Osteoblast (primary cell): Measurements from ENCODE around the gene ACOT9. TPM values are rescaled to one million over a fixed set of nuclear protein-coding genes. Genes with fewer than 3 reads are reported as not detected.

Experiments
- DNase-seq: peaks from one replicate; pipeline ENCODE4 v3.0.0; 2011; ENCODE audit warnings: low spot score, mixed read lengths; ENCODE audit not compliant: insufficient read length; ENCODE audit errors: missing footprints
- H2AFZ ChIP-seq: 2 replicates; pipeline ENCODE4 v1.6.0; 2011; ENCODE audit warnings: mild to moderate bottlenecking, low read length
- H3K27ac ChIP-seq: 2 replicates; pipeline ENCODE4 v1.5.1; 2011; ENCODE audit warnings: mild to moderate bottlenecking, low read depth, low read length, moderate library complexity
- H3K27me3 ChIP-seq: 2 replicates; pipeline ENCODE4 v1.6.0; 2012; ENCODE audit warnings: mild to moderate bottlenecking, control low read depth, inconsistent platforms, low read length, moderate library complexity; ENCODE audit not compliant: insufficient read depth
- H3K36me3 ChIP-seq: 2 replicates; pipeline ENCODE4 v1.5.1; 2011; ENCODE audit warnings: mild to moderate bottlenecking, low read length, control low read depth, moderate library complexity; ENCODE audit not compliant: insufficient read depth
- H3K4me1 ChIP-seq: 2 replicates; pipeline ENCODE4 v1.5.1; 2011; ENCODE audit warnings: mild to moderate bottlenecking, low read length, control low read depth, moderate library complexity; ENCODE audit not compliant: insufficient read depth
- H3K4me2 ChIP-seq: 2 replicates; pipeline ENCODE4 v1.6.0; 2011; ENCODE audit warnings: mild to moderate bottlenecking, low read length; ENCODE audit not compliant: insufficient read depth
- H3K4me3 ChIP-seq: fragments of 200-600 bp; sonication (generic); 3 replicates; pipeline ENCODE4 v1.5.1; 2012; ENCODE audit warnings: mild to moderate bottlenecking, low read length, inconsistent platforms; ENCODE audit not compliant: insufficient read depth
- H3K79me2 ChIP-seq: 2 replicates; pipeline ENCODE4 v1.6.0; 2012; ENCODE audit warnings: mild to moderate bottlenecking, low read length, control low read depth, inconsistent platforms; ENCODE audit not compliant: insufficient read depth
- H3K9me3 ChIP-seq: 2 replicates; pipeline ENCODE4 v1.5.1; 2011; ENCODE audit warnings: low read depth, low read length, control low read depth
- H4K20me1 ChIP-seq: 2 replicates; pipeline ENCODE4 v1.6.0; 2012; ENCODE audit warnings: mild to moderate bottlenecking, low read length, control low read depth; ENCODE audit not compliant: insufficient read depth
- CTCF ChIP-seq: IDR thresholded peaks from 2 replicates; pipeline ENCODE4 v1.5.1; 2011; ENCODE audit warnings: mild to moderate bottlenecking, low read depth, low read length, moderate library complexity; ENCODE audit errors: extremely low read depth
- total RNA-seq: library from RNA; depleted of rRNA; stranded (reverse); fragments of >200 nt; gene quantifications from 2 replicates; pipeline ENCODE4 v1.2.3, GENCODE V29; 2012

Gene ACOT9
- total RNA-seq, 1 donor = 53.6 TPM

- H3K9me3 ChIP-seq = no peaks in the 10 kb centered on the region
- H3K4me3 ChIP-seq = no peak overlapping the region
- H4K20me1 ChIP-seq = no peaks in the 10 kb centered on the region
- no peak overlapping the region for H3K27ac ChIP-seq
- H3K4me2 ChIP-seq = no peak overlapping the region
- no peaks in the 10 kb centered on the region for H3K4me1 ChIP-seq
- H3K27me3 ChIP-seq = no peaks in the 10 kb centered on the region
- no peak for TF ChIP-seq CTCF
- H2AFZ ChIP-seq = no peak overlapping the region
- H3K79me2 ChIP-seq = no peaks in the 10 kb centered on the region
- no peak for DNase-seq
- H3K36me3 ChIP-seq = no peaks in the 10 kb centered on the region
Measured at GRCh38 chrX:23765868-23766267, 22.8 kb upstream of the ACOT9 start.

GRCh38 chrX:23765449-23765848 lies 22.4 kb upstream of the ACOT9 start:
- Histone ChIP-seq H3K4me2 (no peak overlapping the region), H3K36me3 (no peaks in the 10 kb centered on the region), H3K9me3 (no peaks in the 10 kb centered on the region), H3K4me3 (no peak overlapping the region), H4K20me1 (no peaks in the 10 kb centered on the region), H3K4me1 (no peaks in the 10 kb centered on the region), H3K79me2 (no peaks in the 10 kb centered on the region), H2AFZ (no peak overlapping the region), H3K27me3 (no peaks in the 10 kb centered on the region), H3K27ac (no peak overlapping the region)
- DNase-seq = peak; percentile 75
- no peak for TF ChIP-seq CTCF

GRCh38 chrX:23764188-23764984 lies 21.3 kb upstream of the ACOT9 start:
- Histone ChIP-seq H4K20me1 (no peaks in the 10 kb centered on the region), H3K4me3 (no peak overlapping the region), H2AFZ (no peak overlapping the region), H3K36me3 (no peaks in the 10 kb centered on the region), H3K4me1 (no peaks in the 10 kb centered on the region), H3K27ac (no peak overlapping the region), H3K79me2 (no peaks in the 10 kb centered on the region), H3K9me3 (no peaks in the 10 kb centered on the region), H3K4me2 (no peak overlapping the region), H3K27me3 (no peaks in the 10 kb centered on the region)
- DNase-seq = no peak
- no peak for TF ChIP-seq CTCF

GRCh38 chrX:23759821-23760220 lies 16.7 kb upstream of the ACOT9 start:
- Histone ChIP-seq H3K4me1 (no peaks in the 10 kb centered on the region), H2AFZ (no peak overlapping the region), H3K4me3 (no peak overlapping the region), H3K27ac (no peak overlapping the region), H3K27me3 (no peaks in the 10 kb centered on the region), H3K79me2 (no peaks in the 10 kb centered on the region), H4K20me1 (no peaks in the 10 kb centered on the region), H3K9me3 (no peaks in the 10 kb centered on the region), H3K4me2 (no peak overlapping the region), H3K36me3 (no peaks in the 10 kb centered on the region)
- TF ChIP-seq CTCF = no peak
- DNase-seq = no peak
